Activated T-cell treated with anti-CD3 and anti-CD28 coated beads for 24 hours (primary cell): ENCODE results near the gene CAND2.

Experiments used
- DNase-seq: peaks from one replicate; pipeline ENCODE4 v3.0.0-alpha.2; 2020; ENCODE audit warnings: low read depth

CAND2 gene

DNA sequence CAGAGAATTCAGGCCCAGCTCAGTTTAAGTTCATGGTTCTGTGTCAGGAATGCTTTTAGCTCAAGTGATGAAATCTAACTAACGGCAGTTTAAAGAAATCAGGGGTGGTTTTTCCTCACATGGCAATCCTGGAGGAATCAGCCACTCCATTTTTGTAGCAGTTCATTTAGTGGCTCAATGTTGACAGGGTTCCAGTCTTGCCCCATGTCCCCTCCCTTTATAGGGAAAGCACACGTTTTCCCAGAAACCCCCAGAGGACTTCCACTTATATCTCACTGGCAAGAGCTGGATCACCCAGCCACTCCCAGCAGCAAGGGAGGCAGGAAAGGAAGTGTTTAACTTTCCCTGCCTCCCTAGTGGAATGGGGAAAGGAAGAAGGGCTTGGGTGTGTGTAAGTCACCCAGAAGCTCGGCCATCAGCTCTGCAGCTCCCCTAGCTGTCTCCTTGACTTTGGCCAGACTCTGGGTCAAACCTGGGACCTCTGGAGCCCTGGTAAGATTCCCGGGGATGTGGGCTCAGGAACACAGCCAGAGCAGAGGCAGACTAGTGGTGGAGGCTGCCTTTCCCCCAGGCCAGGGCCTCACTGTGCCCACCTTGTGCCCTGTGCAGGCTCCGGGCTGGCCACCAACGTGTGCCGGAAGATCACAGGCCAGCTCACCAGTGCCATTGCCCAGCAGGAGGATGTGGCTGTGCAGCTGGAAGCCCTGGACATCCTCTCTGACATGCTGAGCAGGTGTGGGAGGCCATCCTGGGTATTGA lies 11.3 kb downstream of the CAND2 start:
- DNase-seq: no peak

DNA sequence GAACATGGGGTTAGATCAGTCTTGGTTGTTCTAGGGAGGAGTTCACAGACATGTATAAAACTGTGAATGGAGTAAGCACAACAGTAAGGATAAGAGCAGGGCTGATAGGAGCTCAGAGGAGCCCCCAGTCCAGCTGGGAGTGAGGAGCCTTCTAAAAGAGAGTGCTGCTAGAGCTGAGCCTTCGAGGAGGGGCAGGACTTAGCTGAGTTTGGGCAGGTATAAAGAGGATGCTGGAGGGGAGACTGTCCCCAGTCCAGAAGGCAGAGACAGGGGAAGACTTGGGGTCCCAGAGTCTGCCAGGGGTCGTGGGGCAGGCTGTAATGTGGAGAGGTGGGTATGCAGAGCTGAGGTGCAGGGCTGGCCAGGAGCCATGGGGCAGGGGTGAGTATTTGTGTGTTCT lies 12.1 kb downstream of the CAND2 start:
- DNase-seq: no peak

DNA sequence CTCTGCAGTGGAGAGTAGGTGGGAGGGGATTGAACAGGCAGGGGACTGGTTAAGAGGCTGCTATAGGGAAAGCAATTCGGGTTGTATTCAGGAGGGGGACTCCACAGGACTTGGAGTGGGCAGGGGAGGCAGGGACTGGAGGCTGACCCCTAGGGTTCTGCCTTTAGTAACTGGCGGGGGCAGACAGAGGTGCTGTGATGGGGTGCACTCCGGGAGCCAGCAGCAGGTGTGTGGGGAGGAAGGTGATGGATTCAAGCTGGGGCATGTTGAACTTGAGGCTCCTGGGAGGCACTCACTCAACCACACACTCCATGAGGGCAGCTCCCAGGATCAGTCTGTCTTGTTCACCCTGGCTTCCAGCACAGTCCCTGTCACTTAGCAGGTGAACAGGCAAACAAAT lies 12.5 kb downstream of the CAND2 start:
- DNase-seq: no peak

DNA sequence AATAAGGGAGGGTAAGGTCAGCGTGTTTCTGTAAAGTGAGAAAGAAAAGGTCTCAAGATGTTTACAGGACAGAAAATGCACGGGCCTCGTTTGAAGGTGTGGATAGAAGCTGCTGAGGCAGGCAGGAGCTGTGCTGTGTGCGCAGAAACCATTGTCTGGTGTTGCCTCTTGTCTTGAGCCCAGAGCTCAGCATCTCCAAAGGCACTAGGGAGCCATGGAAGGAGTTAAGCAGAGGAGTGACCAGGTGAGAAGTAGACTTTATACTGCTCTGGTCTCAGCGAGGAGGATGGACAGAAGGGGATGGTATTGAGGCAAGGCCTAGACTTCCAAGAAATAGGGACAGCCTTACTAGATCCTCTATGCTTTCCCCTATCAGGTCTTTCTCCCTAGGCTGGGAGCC lies 13.0 kb downstream of the CAND2 start:
- no peak for DNase-seq

DNA sequence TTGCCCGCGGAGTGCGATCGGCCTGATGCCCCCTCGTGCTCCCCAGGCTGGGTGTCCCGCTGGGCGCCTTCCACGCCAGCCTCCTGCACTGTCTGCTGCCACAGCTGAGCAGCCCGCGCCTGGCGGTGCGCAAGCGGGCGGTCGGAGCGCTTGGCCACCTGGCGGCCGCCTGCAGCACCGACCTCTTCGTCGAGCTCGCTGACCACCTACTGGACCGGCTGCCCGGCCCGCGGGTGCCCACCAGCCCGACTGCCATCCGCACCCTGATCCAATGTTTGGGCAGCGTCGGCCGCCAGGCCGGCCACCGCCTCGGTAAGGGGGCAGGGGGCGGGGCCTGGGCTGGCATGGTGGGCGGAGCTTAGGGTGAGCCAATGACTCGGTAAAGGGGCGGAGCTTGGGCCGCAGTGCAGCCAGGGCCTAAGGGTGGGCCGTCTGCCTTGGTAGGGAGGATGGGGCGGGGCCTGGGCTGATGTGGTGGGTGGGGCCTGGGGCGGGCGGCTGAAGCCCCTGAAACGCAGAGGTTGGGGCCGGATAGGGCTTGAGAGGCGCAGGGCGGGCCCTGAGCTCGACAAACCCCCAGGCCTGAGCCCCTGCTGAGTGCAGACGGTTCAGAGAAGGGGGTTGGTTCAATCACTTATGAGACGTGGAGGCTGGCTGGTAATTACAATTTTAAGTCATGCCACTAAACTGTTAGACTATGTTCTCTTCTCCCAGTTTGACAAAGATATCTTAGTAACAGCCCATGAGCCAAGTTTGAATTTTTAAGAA lies 13.7 kb downstream of the CAND2 start:
- DNase-seq: peak; percentile 91

DNA sequence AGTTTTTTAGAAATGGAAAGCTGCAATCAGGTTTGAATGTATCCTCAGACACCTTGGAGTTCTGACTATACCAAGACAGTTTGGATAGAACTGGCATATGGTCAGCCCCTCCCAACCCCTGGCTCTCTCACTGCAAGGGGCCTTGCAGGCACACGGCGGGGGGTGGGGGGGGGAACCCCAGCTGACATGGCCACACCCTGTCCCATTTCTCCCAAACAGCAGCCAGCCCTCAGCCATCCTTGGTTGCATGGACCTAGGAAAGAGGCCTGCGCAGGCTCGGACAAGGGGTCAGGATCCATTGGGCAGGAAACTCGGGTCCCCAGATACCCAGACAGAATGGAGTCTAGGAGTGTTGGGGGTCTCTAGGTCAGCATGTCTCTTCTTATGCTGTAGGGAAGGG lies 14.5 kb downstream of the CAND2 start:
- no peak for DNase-seq

DNA sequence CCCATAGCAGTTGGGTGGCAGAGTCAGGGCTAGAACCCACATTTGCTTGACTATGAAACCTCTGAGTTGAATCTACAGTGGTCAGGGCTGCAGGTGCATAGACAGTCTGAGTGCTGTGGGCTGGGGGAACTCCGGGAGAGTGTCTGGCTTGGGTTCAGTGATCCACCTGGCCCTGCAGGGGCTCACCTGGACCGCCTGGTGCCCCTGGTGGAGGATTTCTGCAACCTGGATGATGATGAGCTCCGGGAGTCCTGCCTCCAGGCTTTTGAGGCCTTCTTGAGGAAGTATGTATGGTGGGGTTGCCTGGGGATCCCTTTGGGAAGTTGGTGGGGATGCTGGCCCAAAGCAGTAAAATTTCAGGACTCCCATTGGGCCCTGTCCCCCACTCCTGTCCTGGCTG lies 16.3 kb downstream of the CAND2 start:
- DNase-seq: no peak

DNA sequence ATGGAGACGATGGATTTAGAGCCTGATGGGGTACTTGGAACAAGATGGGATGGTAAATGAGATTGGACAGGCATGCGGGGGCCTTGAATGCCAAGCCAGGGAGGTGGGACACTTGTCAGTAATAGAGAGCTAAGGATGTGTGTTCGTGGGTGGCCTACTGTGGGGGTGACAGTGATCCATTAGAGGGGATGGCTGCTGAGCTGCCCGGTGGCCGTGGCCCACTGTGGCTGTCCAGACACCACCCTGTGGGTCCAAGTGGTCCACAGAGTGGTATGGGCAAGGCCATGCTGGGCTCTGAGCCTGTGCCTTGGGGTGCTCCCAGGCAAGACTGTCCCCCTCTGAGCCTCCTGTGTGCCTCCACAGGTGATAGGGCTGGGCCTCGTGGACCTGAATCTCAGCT lies 17.5 kb downstream of the CAND2 start:
- no peak for DNase-seq

DNA sequence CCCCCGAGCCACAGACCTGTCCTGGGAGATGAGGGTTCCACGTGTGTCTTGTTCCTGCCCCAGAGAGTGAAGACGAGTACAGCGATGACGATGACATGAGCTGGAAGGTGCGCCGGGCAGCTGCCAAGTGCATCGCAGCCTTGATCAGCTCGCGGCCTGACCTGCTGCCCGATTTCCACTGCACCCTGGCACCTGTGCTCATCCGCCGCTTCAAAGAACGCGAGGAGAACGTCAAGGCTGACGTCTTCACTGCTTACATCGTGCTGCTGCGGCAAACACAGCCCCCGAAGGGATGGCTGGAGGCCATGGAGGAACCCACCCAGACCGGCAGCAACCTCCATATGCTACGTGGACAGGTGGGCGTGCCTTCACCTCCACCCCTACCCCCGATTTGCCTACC lies 18.6 kb downstream of the CAND2 start:
- DNase-seq: no peak

DNA sequence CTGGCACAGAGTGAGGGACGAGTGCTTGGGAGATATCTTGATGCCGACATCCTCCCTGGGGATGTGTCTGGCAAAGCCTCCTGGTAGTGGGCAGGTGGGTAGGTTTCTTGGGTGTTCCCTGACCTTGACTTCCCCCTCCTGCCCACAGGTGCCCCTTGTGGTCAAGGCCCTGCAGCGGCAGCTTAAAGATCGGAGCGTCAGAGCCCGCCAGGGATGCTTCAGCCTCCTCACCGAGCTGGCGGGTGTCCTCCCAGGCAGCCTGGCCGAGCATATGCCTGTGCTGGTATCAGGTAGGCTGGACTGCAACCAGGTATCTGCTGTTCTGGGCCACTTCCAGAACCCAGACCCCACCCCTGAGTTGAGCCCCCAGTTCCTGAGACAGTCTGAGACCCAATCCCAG lies 19.2 kb downstream of the CAND2 start:
- DNase-seq: no peak

DNA sequence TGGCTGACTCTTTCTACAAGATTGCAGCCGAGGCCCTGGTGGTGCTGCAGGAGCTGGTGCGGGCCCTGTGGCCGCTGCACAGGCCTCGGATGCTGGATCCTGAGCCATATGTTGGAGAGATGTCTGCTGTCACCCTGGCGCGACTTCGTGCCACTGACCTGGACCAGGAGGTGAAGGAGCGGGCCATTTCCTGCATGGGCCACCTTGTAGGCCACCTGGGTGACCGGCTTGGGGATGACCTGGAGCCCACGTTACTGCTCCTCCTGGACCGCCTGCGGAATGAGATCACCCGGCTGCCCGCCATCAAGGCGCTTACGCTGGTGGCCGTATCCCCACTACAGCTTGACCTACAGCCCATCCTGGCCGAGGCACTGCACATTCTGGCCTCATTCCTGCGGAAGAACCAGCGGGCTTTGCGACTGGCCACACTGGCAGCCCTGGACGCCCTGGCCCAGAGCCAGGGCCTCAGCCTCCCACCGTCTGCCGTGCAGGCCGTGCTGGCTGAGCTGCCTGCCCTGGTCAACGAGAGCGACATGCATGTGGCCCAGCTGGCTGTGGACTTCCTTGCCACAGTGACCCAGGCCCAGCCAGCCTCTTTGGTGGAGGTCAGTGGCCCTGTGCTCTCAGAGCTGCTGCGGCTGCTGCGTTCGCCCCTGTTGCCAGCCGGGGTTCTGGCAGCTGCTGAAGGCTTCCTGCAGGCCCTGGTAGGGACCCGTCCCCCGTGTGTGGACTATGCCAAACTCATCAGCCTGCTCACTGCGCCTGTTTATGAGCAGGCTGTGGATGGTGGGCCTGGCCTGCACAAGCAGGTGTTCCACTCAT lies 20.3 kb downstream of the CAND2 start:
- no peak for DNase-seq

DNA sequence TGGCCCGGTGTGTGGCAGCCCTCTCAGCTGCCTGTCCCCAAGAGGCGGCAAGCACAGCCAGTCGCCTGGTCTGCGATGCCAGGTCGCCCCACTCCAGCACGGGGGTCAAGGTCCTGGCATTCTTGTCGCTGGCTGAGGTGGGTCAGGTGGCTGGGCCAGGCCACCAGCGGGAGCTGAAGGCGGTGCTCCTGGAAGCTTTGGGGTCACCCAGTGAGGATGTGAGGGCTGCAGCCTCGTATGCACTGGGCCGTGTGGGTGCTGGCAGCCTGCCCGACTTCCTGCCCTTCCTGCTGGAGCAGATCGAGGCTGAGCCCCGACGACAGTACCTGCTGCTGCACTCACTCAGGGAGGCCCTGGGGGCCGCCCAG lies 20.8 kb downstream of the CAND2 start:
- no peak for DNase-seq

DNA sequence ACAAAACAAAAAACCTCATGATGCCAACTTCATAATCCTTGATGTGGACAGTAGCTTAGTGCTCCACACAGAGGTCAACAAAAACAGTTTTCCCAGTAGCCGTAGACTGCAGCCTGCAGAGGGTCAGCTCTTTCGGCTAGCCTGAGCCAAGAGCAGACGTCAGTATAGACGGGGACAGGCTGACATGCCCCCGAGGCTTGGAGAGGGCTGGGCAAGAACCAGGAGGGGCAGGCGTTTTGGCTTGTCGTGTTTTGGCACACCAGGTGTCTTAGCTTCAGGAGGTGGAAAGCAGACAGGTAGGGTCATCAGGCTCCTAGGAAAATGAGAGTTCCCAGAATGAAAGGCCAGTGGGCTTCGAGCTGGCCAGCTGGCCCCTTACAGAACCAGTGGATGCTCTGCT lies 21.8 kb downstream of the CAND2 start:
- DNase-seq: no peak

DNA sequence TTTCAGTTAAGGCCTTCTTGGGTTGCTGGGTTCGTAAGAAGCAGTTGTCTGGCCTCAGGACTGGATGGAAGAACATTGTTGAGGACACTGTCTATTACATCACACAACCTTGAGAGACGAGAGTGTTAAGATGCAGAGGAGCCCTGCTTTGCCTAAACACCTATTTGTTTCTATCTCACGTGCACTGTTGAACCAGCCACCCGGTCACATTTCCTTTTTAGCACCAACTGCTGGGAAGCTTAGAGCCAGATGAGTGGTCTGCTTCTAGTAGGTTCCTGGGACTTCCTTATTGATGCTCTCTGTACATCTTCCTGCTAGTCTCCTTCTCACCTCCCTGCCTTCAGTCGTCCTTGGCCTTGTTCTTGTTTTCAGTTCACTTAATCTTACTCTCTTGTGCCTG lies 22.3 kb downstream of the CAND2 start:
- no peak for DNase-seq

DNA sequence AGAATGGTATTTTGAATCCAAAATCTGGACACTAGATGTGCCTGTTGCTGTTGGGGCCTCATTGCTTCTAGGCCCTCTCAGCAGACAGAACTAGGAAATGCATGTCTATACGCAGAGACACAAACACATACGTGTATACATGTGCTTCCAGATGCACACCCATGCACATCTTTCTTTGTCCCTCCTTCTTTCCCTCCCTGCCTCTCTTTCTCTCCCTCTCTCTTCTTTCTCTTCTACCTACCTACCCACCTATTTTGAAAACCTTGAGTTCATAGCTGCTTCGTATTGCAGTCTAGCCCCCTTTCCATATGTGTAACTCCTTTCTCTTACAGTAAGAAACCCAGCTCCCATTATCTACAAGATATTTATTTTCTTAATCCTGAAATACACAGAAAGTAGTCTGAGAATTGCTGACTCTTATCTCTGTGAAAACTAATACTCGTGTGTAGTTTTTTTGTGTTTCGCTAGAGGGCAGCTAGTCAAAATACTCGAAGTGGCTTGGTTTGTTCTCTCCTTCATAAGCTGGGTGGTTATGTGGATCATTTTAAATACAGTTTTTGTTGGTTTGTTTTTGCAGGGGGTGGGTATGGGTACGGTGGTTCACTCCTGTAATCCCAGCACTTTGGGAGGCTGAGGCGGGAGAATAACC lies 26.4 kb downstream of the CAND2 start:
- DNase-seq: no peak

DNA sequence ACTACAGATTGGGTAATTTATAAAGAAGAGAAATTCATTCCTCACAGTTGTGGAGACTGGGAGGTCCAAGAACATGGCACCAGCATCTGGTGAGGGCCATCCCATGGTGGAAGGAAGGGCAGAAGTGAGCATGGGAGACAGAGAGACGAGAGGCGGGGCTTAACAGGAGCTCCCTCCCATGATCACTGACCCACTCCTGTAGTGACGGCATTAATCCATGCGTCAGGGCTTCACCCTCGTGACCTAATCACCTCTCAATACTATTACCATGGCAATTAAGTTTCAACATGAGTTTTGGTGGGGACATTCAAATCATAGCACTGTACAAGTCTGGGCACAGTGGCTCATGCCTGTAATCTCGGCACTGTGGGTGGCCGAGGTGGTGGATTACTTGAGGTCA lies 27.8 kb downstream of the CAND2 start:
- no peak for DNase-seq

DNA sequence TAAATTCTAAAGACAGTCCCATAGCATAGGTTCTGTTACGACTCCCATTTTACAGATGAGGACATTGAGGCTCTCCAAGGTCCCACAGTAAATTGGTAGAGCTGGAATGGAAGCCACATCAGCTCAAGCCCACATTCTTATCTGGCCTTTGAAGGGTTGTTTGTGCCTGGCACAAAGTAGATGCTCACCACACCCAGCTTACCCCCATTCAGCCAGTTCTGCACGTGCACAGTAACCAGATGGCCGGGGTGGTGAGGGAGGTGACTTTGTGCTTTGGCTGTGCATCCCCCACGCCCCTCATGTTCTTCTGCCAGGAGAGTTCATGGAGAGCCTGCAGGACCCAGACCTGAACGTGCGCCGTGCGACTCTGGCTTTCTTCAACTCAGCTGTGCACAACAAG lies 28.7 kb downstream of the CAND2 start:
- no peak for DNase-seq

DNA sequence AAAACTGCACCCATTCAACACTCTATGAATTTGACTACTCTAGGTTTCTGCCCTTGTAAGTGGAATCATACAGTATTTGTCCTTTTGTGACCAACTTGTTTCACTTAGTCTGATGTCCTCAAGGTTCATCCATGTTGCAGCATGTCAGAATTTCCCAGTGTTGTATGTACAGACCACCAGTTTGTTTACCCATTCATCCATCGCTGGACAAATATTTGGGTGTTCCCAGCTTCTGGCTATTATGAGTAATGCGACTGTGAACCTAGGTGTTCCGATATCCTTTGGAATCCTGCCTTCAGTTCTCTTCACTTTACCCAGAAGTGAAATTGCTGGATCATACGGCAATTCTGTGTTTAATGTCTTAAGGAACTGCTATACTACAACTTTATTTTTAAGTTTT lies 32.3 kb downstream of the CAND2 start:
- DNase-seq: no peak

DNA sequence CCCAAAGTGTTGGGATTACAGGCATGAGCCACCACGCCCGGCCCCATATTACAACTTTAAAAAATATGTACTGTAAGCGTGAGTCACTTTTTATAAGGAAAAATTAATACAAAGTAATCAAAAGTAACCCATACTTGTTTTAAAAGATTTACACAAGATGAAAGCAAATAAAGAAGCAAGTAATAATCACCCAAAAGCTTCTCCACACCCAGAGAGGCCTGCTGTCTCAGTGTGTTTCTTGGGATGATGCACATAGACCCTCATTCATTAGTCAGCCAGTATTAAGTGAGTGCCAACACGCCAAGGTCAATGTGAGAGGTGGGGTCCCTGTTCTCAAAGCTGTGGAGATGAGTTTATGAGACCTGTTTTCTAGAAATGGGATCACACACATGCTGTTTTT lies 32.9 kb downstream of the CAND2 start:
- DNase-seq: no peak

DNA sequence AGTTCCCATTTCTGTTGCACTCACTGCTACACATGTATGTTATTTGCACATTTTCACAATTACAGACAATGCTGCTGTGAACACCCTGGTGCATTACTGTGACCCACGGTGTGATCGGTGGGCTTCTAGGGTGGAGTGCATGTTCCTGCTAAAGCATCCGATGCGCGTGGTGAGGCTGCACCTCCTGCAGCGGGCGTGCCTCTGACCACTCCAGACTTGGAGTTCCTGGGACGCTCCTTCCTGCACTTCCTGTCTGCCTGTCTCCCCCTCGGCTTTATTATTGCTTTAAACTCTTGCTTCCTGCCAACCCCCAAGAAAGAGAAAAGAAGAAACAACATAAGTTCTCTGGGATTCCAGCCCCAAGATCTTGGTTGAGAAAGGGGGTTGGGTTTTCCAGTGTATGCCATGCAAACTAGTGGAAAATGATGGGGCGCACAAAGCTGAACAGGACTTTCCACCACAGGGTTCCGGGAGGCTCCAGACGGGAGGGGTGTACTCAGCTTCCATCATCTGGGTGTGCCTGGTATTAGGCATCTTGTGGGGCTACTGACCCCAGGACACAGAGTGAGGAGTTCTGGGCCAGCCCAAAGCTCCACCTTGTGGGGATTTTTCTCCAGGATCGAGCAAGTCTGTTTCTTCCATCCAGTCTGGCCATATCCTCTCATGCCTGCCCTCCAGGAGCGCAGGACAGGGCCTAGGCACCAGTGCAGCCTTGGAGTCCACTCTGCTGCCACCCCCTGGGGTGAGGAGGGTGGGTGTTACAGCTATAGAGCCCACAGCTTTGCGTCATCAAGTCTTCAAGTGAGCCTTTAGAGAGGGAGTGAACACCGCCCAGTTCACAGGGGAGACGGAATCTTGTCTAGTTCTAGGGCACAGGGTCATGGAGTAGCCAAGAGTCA lies 33.7 kb downstream of the CAND2 start:
- DNase-seq: no peak

DNA sequence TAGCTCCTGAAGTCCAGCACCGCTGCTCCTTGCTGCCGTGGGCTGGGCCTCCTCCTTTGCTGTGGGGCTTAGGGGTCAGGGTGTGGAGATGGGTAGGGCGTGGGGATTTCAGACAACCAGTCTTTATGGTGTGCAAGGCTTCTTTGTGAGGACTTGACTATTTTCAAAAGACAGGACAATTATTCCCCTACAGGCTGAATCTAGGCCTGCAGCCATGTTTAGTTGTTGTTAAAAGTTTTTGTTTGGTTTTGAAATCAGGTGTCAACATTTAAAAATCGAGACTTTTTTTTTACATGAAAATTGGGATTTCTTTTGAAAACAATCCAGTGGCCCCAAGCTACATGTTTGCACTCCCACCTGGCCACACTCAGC lies 34.3 kb downstream of the CAND2 start:
- no peak for DNase-seq
